Limb (tissue), 2 donors: ENCODE results near the gene CFAP210.
"Not testable (repeated sequence)": the region's sequence is repeated elsewhere in the genome, so short reads cannot be mapped to it uniquely, and the experiment has no call there.

Experiments used
- DNase-seq, 2 donors: peaks; one replicate each; pipeline ENCODE4 v3.0.0-alpha.2; 2016; ENCODE audit errors: extremely low spot score in 2 of 2

CFAP210 gene

GRCh38 chr2:169620509-169620908 is 73.7 kb downstream of the CFAP210 start:
- DNase-seq, result no peak

DNA sequence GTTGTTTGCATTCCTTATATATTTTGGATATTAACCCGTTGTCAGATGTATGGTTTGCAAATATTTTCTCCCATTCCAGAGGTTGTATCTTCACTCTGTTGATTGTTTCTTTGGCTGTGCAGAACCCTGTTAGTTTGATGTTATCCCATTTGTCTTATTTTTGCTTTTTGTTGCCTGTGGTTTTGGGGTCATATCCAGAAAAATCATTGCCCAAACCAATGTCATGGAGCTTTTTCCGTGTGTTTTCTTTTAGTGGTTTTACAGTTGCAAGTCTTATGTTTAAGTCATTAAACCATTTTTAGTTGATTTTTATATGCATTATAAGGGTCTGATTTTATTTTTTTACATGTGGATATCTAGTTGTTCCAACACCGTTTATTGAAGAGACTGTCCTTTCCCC is 74.3 kb downstream of the CFAP210 start:
- no peak for DNase-seq

DNA sequence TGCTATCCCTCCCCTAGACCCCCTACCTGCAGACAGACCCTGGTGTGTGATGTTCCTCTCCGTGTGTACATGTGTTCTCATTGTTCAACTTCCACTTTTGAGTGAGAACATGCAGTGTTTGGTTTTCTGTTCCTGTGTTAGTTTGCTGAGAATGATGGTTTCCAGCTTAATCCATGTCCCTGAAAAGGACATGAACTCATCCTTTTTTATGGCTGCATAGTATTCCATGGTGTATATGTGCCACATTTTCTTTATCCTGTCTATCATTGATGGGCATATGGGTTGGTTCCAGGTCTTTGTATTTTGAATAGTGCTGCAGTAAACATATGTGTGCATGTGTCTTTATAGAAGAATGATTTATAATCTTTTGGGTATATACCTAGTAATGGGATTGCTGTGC is 78.2 kb downstream of the CFAP210 start:
- DNase-seq, result not testable (repeated sequence)

- no peak for DNase-seq
Measured at GRCh38 chr2:169613876-169614275, 80.3 kb downstream of the CFAP210 start.

- DNase-seq, result no peak
Measured at GRCh38 chr2:169609264-169609663, 84.9 kb downstream of the CFAP210 start.

- DNase-seq, result no peak
Measured at GRCh38 chr2:169599568-169599967, 94.6 kb downstream of the CFAP210 start.

DNA sequence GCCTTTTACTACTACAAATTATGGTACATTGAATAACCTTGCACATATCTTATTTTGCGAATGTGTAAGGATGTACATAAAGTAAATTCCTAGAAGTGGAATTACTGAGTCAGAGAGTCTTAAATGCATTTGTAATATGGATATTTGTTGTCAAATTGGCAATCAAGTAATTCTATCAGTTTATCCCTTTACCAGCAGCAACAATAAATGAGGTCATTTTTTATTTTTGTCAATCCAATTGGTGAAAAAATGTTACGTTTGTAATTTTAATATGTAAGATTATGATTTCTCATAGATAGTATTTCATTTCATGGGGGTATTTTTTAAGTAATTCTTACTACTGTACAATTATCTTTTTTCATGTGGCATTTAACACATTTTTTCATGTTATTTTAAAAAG is 95.2 kb downstream of the CFAP210 start:
- DNase-seq, result no peak

- DNase-seq, result not testable (repeated sequence)
Measured at GRCh38 chr2:169596546-169596945, 97.7 kb downstream of the CFAP210 start.
